HG03196 (cell line): Measurements from ENCODE around the gene CRYBA4.
A peak's percentile ranks its signal among the peaks of the same experiment; 100 is the strongest.

Source experiments
- ATAC-seq: cut with Tn5 transposase; IDR thresholded peaks from one replicate; pipeline ENCODE4 v1.9.1; 2021; ENCODE audit not compliant: unreplicated experiment

Gene CRYBA4

DNA sequence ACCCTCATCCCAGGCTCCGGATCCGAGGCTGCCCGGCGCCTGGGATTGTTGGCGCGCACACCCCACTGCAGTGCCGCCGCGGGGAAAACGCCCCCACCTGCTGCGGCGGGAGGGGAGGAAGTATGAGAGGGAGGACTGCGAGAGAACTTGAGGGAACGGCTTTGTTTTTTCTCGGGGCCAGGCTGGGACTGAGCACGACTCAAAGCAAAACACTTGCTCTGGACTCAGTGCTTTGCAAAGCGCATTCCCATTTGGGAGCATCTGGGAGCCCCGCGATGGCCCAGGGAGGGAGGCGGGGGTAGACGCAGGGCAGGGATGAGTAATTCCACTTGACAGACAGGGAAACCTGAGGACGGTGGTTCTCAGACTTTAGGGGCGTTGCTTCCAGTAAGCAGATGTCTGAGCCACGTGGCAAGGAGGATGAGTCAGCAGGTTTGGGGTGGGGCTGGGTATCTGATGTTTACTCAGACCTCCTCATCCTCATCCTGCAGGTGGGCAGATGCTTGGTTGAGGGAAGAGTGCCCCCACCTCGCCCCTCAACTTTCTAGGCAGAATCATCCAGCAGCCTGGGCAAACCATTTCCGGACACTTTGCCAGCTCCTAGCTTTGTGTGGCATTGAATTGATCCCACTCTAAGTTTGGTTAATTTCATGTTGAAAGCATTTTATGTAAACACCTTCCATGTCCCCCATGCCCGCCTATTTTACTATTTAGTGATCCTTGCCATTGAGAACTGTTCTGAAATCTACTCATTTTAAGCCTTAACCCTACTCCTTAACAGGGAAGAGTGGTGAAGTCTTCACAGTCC lies 37.1 kb downstream of the CRYBA4 start:
- ATAC-seq: no peak

DNA sequence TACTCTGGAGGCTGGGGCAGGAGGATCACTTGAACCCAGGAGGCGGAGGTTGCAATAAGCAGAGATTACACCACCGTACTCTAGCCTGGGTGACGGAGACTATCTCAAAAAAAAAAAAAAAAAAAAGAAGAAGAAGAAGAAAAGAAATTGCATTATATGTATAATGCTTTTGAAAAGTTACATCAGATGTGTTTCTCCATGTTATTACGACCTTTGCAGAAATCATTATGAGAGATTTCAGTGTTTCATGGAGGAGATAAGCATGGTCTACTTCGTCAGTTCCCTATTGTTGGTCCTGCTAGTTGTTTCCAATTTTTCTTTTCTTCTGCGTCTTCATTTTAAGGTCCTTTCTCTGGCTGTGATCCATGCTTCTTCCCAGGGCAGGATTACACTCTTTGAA lies 38.6 kb downstream of the CRYBA4 start:
- no peak for ATAC-seq

DNA sequence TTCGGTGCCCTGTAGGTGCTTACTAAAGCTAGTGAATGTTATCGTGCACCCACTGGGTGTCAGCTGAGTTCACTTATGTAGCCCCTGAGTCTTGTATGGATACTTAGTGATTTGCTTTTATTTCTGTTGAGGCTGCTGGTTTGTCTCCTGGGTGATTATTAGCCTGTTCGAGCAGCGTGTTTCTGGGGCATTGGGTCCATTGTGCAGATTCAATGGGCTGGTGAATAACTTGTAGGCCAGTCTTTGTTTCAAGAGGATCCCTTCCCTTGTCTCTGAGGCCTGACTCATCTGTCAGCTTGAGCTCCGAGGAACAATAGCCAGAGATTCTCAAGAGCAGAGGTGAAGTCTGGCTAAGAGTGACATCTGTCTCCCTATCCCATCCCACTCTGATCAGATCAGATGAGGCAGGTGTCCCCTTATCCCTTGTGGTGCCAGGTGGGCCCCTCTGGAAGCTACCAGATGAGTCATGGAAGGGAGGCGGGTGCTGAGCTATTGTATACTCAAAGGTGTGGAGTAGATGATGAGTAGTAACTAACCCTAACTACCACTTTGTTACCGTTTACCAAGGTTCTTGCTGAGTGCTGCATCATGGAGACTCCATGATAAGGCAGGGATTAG lies 39.3 kb downstream of the CRYBA4 start:
- no peak for ATAC-seq

DNA sequence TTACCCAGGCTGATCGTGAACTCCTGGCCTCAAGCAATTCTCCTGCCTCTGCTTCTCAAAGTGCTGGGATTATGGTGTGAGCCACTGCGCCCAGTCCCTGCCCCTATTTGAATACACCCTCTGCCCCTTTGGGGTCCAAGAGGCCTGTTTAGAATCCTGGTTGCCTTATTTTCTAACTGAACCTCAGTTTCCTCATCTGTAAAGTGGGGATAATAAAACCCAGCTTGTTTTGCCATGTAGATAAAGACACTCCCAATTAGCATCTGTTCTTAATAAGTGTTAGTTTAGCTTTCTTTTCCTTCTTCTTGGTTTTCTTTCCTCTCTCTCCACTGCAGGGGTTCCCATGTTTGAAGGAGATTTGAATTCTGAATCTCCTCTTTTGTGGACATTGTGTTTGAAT lies 40.4 kb downstream of the CRYBA4 start:
- ATAC-seq: no peak

DNA sequence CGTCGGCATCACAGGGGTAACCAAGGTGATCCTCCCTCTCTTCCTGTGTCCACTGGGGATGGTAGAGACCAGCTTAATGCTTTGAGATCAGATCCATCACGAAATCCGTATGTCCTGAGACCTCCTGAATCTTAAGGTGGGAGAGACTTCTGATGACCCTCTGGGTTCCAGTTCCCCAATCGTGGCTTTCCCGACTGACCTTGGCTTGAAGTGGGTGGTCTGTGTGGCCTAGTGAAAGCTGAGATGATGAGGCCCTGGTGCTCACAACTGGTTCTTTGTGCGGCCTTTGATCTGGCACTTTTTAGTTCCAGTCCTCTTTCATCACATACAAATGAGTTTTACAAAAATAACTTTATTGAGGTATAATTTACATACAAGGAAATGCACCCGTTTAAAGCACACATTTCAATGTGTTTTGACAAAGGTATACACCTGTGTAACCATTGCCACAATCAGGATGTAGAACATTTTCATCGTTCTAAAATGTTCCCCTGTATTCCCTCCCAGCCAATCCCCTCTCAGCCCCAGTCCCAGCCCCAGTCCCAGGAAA lies 41.7 kb downstream of the CRYBA4 start:
- ATAC-seq: no peak

DNA sequence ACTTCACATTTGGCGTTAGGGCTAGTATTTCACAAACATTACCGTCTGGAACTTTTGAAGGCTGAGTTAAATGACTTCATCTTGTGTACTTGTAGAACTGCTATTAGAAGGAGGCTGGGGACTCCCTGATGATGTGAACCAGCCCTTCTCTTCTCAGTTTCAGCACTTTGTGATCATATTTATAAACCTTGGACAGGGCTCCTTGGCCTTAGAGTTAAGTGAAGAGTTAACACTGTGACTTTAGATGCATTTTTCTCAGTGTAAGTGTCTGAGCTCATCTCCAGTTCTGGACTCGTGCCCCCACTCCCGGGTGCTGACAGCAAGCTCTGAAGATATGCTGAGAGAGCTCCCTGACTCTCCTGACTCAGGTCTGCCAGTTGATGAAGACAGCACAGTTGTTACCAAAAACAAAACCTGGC lies 44.1 kb downstream of the CRYBA4 start:
- ATAC-seq: no peak

DNA sequence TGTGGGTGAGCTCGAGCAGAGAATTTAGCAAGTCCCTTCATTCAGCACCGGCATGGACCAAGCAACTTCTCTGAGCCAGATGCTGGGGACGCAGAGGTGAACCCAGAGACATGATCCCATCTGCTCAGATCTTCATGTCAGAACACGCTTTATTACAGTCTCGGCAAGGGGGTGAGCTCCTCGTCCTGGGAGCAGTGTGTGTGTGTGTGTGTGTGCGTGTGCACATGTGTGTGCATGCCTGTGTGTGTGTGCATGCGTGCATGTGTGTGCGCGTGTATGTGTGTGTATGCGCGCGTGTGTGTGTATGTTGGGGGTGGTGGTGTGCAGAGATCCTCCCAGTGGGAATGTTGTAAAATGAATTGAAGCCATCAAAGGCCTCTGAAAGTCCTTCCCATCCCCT lies 45.4 kb downstream of the CRYBA4 start:
- ATAC-seq: no peak

DNA sequence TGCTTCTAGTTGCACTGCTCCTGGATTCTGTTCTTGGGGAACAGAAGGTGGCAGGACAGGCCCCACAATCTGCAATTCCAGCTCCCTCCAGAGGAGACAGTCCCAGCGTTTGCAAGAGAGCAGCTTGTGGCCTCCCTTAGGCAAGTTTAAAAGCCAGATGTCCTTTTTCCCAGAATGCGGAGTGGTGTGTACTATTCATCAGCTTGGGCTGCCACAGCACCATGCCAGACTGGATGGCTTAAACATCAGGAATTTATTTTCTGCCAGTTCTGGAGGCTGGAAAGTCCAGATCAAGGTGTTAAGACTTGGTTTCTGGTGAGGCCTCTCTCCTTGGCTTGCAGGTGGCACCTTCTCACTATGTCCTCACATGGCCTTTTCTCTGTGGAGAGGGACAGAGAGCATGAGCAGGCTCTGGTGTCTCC lies 47.3 kb downstream of the CRYBA4 start:
- ATAC-seq: no peak

DNA sequence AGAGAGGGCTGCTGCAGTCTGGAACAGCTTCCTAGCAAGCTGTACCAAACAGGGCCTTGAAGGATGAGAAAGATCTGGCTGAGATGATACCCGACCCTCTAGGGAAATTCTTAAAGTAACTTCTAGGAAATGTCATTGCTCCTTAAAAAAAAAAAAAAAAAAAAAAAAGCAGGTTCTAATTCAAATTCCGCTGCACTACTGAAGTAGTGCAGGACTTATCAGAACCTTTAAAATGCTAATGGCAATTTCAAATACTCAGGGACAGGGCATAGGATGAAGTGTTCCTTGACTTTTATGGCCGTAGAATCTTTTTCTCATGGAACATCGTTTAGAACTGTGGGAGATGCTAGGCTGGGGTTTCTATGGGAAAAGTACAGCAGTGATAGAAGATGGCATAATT lies 48.7 kb downstream of the CRYBA4 start:
- ATAC-seq: no peak

DNA sequence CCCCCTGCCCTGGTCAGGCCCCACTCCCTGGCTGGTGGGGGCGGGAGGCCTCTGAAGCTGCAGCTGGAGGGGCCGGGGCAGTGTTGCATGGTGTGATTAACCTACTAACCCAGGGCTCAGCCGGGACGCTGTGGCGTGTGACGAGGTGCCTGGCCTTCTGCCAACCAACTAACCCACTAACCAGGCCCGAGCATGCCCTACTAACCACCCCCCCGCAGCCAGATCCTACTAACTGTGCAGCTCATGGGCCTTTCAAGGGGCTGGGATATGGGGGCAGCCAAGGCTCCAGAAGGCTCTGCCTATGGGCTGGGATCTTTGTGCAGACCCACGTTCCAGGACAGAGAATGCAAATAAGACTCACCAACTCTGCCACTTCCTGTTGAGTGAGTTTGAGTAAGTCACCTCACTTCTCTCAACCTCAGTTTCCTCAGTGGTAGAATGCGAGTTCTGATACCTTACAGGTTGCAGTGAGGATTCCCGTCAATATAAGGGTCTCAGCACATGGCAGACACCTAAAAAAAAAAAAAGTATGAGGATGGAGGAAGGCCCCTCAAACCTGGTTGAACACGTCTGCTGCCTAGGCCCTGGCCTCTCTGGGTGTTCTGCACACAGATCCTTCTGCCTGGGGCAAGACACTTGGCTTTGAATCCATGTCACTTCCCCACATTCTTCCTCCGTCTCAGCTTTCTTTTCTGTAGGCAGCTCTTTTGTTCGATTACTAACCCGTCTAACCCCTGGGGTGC lies 49.7 kb downstream of the CRYBA4 start:
- ATAC-seq: no peak

DNA sequence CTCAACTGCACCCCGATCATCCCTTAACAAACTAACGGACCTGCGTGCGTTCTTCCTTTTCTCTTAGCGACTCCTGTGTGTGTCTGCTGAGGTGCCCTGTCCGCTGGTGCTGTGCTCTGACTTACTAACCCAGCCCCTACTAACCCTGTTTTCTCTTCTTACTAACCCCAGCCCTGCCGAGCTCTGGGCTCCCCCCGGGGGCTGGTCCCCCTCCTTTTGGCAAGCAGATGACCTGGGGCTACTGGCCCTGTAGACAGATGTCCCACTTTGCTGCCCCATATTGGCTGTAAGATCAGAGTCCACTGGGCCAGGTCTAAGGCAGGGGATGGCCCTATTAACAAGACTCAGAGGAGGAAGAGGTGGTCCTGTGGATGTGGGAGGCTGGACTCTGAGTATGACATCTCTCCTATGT lies 50.3 kb downstream of the CRYBA4 start:
- no peak for ATAC-seq

DNA sequence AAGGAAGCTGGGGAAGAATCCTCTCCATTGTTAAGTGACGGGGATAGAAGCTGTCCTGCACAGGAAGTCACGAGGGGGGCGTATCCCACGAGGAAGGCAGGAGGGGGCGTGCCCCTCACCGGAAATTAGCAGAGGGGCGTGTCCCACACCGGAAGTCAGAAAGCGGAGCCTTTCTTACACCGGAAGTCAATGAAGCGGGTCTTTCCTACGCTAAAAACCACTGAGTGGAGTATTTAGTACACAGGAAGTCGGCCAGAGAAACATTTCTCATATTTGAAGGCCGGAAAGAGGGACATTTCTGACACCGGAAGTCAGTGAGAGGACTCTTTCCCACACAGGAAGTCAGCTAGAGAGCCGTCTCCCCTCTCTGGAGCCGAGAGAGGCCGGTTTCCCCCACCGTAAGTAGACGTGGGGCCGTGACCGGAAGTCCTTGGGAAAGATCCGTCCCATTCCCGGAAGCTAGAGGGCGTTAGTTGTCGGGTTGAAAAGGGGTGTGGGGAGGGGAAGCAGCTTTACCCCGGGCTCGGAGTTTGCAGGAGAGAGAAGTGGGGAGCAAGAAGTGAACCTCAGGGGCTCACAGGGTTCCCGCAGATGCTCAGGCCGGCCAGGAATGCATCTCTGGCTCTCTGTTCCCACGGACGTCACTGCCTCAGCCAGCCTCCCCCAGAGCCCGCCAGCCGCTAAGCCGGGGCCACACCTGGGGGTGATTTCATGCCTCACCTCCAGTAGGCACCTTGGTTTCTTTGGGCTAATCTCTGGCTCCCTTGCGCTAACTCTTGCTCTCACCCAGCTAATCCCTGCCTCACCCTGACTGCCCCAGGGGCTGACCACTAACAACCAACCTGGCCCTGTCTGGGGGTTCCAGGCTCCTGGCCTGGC lies 51.1 kb downstream of the CRYBA4 start:
- ATAC-seq: peak; percentile 69

DNA sequence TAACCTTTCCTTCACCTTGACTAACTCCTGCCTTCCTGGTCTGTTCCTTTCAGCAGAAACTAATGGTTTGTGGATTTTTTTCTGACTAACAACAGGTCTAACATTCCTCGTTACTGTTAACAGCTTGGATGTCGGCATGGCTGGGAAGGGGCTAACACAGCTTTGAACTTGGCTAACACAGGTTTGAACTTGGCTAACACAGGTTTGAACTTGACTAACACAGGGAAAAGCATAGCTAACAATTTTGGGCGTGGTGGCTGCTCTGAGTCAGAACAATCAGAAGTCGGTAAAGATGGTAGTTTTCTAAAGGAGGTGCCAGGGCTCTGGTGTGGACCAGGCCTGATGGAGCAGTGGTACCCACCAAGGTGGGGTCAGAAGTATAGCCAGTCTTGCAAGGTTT lies 51.7 kb downstream of the CRYBA4 start:
- ATAC-seq: no peak

DNA sequence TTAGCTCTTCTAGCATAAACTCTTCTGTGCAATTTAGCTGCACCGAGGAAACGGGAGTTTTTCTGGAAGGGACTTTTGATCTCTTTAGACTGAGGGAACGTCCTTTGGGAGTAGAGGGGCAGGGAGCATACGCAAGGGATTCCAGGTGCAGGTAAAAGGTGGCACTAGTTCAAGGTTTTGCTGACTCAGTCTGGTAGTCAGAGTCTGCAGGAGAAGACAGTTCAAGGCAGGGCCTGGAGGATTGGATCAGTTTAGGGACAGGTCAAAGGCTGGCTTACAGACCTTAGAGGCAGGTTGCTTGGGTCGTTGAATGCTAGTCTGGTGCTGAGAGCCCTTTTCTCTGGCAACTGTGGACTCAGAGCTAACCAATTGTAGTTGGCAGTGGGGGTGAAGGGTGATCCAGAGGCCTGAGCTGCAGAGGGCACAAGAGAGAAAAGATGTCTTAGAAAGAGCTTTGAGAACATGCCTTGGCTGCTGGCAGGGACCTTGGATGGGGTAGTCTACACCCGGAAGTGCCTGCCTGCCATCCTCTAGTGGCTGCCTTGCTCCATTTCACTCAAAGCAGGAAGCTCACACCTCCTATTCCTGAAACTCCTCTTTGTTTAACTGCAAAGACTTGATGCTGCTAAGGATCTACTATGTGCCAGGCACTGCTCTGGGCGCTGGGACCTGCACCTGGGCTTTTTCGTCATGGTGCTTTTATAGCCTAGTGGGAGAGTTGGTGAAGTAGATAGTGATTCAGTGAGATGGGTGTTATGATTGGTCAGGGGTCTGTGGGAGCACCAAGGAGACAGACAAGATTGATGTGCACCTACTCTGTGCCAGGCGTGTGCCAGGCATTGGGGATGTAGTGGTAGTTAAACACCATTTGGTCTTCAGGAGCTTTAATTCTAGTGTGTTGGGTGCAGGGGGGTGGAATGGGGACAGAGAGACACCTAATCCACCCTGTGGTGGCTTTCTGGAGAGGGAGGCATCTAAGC lies 52.7 kb downstream of the CRYBA4 start:
- no peak for ATAC-seq

DNA sequence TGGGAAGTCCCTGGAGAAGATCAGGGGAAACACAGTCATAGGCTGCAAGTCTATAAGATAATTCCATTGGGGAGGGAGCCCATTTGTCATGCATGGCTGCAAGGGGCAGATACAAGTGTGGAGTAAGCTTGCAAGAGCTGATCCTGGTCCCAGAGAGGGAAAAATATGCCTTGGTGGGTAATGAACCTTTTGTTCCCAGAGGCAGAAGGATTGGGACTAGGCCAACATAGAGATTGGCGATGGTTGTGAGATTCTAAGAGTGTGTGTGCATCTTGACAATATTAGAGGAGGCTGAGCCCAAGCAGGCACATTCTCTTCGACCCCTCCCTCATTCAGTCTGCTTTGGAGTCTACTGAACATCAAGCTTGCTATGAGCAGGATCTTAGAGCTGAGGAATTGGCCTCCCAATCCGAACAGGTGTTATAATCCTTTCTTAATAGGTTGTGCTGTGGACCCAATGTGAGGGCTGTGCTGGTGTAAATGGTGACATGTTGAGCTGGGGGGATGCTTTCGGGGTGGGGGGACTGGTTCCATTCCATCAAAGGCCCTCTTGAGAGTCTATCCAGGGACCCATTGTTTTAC lies 54.0 kb downstream of the CRYBA4 start:
- no peak for ATAC-seq

DNA sequence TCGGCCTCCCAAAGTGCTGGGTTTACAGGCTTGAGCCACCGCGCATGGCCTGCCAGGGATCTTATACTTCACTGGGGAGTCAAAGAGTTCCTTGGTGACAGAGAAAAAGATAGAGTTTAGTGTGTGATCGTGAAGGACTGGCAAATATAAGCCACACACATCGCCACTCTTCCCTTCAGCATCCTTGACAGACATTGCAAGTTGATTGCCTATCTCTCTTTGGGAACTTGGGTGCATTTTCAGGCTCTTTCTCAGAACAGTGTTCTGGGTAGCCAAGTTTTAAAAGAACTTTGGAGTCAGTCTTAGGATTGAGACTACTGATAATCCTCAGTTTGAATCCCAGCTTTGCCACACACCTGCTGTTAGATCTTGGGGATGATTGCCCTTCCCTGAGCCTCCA lies 55.5 kb downstream of the CRYBA4 start:
- ATAC-seq: no peak

DNA sequence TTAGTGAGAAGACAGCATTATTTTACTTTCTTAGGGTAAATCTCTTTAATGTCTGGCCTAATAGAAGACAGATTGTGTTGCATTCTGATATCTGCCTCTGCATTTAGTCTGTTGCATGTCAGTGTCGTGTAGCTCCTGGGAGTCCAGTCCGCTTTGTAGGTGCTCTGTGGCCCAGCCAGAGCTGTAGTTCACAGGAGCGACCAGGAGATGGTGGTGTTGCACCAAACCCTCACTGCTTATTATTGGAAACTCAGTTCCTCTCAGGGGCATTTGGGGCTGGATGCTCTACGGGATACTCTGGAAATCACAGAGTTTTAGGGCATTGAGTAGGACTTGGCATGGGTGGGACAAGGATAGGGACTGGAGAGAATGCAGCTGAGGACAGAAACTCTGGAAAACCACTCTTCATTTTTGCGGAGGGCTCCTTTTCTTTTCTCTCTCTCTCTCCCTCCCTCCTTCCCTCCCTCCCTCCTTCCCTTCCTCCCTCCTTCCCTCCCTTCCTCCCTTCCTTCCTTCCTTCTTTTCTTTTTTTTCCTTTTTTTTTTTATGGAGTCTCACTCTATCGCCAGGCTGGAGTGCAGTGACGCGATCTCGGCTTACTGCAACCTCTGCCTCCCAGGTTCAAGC lies 57.4 kb downstream of the CRYBA4 start:
- no peak for ATAC-seq
